ENCODE data around the gene ARHGAP25.

Gene ARHGAP25

DNA sequence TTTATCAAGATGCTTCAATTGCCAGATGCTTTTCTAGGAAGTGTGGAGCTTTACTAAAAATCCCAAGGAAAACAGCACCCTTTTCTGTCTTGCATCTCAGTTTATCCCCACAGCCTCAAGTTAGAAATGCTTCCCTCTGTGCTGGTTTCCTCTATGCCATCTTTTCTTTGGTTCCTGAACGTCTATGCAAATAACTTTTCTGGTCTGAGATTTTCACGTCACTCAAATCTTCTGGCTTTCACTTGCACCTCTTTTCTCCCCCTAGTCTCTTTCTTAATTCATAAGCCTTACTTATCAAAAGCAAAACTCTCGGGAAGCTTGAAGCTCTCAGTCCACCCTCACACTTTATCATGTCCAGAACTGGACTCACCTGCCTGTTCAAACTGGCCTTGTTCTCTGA is 33.9 kb downstream of the ARHGAP25 start:
- DNase-seq, result no peak

DNA sequence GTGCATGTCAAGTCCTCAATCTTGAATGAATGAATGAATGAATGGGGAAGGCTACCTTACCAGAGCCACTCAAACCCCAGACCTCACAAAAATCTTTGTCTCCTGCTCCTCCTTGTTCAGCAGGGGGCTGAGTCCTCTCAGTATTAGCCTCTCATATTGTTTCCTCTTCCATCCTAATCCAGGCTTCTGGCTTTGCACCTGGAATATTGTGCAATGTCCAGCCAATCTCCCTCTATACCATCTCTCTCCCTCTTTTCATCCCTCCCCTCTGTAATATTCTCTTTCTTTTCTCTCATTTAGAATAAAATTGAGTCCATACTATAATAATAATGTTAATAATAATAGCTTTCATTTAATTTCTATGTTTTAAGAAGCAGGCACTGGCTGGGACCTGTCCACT is 34.3 kb downstream of the ARHGAP25 start:
- DNase-seq, result no peak

DNA sequence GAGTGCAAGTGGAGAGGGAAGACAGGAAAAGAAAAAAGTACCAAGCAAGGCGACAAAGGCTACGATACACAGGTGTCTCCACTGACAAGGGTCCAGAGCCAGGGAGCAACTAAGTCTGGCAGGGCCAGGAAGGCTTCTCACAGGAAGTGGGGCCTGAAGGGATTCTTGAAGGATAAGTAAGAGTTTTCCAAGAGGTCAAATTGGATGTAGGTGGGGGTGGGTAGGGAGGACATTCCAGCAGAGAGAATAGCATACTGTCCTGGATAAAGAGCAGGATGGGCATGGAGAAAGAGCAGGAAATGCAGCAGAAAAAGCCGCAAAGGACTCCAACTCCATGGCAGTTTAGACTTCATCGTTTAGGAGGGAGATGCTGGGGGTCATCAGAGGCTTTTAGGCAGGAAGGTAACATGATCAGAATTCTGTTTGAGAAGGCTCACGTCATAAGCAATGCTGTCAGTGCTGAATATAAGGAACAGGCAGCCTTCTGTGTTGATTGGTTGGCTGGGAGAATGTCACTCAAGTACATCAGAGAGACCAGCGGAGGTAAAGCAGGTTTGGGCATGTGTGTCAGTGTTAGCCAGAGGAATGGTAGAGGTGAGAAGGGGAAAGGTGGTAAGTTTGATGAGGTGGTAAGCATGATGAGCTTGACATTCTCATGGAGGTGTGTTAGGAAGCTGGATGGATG is 35.1 kb downstream of the ARHGAP25 start:
- no peak for DNase-seq

DNA sequence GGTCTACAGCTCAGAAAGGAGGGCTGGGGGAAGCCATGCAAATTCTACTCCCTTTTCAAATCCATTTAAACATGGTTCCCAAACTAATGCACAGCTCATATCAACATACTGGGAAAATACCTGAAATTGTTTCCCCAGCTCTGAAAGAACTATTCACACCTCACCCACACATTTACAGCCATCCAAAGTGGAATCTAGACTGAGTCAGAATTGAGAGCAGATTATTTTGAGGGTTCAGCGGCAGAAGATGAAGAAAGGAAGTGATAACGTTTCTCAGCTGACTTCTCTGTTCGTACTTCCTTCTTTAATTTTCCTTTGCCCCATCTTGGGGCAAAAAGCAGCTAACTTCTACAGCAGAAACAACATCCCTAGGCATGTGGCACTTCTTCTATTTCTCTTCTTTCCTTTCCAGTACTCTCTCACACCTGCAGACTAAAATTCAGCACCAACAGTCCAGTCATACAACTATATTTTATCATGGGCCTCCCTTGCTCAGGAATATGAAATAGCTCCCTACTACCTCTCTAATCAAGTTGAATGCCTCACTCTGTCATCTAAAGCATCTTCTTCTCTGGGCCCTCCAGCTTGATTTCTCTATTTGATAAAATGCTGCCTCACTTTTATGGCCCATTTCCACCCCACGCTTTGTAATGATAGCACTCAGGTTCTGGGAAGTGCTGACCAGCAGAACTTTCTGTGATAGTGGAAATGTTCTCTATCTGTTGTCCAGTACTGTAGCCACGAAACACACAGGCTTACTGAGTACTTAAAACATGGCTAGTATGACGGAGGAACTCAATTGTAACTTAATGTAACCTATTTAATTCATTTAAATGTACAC is 35.9 kb downstream of the ARHGAP25 start:
- DNase-seq, result no peak

DNA sequence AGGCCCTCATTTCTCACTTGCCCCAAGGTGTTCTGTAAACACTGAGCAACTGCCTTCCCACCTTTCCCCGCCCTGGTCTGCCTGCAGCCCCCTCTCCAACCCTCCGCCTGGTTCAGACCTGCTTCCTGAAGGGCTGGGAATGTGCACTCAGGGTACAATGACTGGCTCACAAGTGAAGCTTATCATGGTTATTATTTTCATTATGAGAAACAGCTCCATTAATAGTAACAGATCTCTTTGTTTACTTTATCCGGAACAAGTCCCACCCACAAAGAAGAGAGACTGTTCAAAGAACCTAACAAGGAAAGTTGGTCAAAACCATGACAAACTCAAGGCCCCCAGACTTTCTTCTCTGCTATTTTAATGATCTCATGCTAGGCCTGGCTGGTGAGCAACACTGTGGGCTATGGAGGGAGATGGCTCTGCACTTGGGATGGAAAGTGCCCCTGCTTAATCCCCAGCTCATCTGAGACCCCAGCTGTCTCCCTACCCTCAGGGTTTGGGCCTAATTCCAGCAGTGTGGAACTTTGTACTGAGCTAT is 36.7 kb downstream of the ARHGAP25 start:
- DNase-seq, result no peak

DNA sequence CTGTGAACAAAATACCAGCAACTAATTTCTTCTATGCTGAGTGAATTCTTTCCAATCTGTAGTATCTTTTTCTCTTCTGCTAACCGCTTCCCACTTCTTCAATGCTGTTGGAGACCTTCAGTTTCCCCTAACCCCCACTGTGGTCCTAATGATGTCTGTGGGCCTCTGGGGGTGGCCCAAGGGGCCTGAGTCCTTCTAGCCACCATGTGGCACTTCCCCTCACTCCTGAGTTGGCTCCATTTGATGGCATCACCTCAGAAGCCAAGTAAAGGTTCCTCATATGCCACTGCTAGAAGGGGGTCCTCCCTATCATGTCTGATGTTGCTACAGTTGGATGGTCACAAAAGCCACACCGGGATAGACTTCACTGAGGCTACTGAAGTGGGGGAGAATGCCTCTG is 37.5 kb downstream of the ARHGAP25 start:
- no peak for DNase-seq

DNA sequence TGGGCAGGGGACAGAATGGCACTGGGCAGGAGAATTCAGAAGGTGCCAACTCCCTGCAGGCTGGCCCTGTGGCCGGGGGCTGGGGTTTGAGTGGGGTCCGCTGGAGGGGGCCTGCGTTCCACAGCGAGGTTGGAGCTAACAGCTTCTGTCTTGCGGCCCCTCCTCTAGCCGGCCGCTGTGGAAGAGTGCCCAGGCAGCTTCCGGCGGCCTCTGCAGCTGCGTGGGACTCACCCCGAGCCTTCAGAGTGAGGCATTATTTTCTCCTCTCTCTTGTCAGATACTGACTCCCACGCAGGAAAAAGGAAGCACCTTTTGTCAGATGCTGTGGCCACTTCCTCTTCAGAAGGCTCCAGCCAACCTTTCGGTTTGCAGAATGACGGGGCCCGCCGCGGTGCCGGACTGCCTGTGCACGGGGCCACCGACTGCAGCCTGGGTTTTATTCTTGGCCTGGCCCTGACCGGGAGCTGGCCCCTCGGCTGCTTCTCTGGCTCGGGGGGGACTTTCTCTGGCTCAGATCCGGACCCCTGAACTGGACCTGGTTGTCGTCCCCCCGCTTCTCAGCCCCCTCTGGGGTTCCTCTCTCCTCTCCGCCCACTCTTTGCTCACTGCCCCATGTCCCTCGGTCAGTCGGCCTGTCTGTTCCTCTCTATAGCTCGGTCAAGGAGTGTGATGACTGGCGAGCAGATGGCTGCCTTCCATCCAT is 40.1 kb downstream of the ARHGAP25 start:
- no peak for DNase-seq

DNA sequence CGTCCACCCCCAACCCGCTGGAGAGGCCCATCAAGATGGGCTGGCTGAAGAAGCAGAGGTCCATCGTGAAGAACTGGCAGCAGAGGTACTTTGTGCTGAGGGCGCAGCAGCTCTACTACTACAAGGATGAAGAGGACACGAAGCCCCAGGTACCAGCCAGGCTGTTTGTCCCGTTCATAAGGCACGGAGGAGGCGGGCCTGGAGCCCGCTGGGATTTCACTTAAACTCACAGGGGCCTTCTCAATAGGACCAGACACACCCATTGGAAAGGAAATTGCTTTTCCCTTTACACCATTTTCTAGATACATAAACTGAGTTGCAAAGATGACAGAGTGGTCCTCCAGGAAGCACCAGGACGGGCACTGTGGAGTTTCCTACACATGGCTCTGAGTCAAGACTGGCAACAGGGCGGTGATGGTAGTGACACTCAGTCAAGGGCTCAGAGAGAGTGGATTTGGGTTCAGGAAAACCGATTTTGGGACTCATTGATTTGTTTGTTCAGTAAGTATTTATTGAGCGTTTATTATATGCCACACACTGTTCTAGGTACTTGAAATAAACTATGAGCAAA is 40.7 kb downstream of the ARHGAP25 start:
- DNase-seq, result no peak

DNA sequence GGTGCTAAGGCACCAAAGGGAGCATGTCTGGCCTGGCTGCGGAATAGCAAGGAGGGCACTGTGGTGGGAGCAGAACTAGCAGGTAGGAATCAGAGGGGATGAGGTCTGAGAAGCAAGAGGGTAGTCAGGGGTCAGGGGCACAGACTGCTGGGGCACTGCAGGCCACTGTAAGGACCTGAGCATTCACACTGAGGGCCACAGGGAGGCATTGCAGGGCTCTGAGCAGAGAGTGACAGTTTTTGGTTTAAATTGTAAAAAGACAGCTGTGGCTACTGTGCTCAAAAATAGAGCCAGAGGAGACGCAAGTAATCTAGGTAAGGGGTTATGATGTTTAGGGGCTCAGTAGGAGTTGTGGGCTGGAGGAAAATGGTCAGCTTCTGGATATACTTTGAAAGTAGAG is 41.5 kb downstream of the ARHGAP25 start:
- no peak for DNase-seq

DNA sequence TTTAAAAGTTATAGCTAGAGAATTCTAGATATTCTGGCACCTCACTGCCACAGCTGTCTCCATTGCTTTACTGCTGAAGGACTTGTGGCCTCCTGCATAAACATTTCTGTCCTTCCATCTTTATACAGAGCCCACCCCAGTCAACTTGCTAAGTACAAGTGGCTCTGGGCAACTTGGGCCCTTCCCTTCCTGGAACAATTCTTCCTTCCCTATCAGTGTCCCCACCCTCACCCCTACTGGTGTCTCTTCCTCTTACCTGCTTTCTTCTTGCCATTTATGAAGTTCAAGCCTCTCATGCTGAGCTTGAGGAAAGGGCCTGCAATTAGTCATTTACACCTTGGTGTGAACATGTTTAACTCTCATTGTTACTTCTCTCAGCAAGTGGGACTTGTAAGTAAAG is 45.0 kb downstream of the ARHGAP25 start:
- DNase-seq, result no peak

DNA sequence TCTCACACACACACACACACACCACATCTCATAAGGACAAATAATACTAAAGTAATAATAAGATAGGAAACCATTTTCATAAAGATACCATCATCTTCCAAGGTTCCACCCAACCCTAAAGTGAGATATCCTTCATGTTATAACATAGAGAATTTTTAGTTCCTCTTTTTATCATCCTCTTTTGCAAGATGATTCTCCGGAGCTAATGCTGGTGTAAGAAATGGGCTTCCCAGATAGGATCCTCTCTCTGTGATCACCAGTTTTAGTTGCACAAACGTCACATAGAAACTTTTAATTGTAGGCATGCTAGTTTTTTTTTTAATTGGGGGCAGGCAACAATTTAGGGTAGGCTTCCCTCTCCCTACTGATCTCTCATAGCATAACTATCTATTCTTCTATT is 49.6 kb downstream of the ARHGAP25 start:
- no peak for DNase-seq

DNA sequence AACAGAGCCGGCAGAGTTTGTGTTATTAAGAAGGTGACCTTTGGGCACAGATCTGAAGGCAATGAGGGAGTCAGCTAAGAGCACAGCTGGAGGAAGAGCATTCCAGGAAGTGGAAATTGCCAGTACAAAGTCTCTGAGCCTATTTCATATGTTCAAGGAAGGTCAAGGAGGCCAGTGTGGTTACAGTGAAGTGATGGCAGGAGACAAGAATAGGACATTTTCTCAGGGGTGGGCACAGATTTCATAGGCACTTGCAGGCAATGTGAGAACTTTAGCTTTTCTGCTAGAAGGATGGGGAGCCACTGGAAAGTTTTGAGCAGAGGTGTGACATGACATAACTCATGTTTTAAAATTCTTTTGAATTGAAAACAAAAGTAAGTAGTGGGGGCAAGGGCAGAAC is 50.3 kb downstream of the ARHGAP25 start:
- no peak for DNase-seq

DNA sequence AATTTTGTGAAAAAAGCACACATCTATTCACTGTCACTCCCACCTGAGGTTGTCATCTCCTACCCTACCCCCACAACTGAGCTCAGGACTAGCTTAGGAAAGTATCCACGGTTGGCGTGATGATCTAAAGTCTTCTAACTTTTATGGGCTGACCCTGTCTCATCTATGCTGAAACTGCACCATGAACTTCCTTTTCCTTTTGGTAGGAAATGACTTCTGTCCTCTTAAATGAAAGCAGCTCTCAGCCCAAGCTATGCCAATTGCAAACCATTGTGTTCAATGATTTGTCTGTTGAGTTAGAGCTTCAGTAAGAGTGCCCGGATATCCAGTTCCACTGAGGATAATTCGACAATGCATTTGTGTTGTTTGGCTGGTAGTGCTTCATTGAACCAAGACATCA is 52.7 kb downstream of the ARHGAP25 start:
- no peak for DNase-seq

DNA sequence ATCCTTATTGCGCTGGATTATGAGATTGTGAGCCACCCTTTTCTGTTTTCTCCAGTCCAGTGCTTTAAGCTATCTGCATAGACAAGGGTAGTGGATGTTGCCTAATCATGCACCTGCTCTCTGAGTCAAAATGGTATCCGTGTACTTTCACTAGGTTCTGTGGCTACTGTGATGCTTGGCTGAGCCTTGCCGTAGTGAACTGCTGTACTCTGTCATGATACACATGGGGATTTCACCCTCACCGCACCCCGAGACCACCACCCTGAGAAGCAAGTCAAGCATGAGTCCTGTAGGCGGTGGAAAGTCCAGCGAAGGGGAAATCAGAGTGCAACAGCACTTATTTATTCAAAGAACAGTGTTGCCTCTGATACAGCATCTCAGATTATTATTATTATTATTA is 55.0 kb downstream of the ARHGAP25 start:
- no peak for DNase-seq

DNA sequence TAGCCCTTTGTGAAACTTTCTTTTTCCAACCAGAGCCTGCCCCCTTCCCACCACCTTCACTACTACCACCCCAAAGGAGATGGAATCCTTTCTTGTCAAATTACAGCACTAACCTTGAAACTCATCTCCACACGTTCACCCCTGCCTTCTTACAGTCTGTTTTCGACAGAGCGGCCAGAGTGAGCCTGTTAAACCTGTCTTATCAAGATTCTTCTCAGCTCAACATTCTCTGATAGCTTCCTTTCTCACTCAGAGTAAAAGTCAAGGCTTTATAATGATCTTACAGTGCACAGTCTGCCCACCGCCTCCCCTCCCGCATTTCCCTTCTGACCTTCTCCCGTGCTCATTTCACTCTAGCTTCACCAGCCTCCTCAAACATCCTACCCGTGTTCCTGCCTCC is 56.0 kb downstream of the ARHGAP25 start:
- DNase-seq, result no peak

DNA sequence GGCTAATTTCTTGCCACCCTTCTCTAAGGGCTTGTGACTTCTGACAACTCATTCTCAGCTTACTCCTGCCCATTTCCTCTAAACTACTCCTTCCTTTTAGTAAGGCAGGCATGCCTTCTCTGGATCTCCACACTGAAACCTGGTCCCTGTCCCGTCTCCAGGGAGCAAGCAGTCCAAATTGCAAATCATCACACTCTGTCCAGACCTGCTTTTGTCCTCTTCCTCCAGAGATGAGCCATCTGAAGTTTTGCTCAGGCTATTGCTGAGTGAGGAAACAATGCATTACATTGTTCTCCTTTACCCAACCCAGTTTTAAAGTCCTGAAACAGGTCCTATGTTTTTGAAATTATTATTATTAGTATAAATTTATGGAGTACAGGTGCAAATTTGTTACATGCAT is 57.3 kb downstream of the ARHGAP25 start:
- no peak for DNase-seq

DNA sequence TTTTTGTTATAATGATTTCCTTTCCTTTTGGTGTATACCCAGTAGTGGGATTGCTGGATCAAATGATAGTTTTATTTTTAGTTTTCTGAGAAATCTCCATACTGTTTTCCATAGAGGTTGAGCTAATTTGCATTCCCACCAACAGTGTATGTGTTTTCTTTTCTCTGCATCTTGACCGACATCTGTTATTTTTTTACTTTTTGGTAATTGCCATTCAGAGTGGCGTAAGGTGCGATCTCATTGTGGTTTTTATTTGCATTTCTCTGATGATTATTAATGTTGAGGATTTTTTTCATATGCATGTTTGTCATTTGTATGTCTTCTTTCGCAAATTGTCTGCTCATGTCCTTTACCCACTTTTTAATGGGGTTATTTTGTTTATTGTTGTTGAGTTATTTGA is 58.1 kb downstream of the ARHGAP25 start:
- no peak for DNase-seq

DNA sequence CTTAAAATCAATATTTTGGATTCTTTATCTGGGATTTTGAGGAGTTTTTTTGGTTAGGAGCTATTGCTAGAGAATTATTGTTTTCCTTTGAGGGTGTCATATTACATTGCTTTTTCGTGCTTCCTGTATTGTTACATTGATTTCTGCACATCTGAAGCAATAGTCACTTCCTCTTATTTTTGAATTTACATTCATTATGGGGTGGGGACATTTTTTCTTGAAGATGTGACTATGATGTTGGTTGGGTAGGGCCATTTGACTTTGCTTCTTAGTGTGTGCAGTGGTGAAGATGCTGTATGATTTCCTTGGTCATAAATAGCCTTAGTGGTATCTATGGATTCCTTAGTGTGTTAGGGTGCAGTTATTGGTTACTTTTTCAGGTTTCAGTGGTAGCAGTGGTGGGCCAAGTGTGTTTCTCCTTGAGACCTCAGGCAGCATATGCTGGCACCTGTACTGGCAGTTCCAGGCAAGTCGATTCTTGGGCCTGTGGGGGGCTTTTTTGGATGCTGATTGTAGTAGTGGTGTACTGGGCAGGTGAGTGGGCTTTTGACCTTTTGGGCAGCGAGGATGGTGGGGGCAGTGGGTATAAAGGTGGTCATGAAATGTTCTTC is 61.8 kb downstream of the ARHGAP25 start:
- DNase-seq, result no peak

DNA sequence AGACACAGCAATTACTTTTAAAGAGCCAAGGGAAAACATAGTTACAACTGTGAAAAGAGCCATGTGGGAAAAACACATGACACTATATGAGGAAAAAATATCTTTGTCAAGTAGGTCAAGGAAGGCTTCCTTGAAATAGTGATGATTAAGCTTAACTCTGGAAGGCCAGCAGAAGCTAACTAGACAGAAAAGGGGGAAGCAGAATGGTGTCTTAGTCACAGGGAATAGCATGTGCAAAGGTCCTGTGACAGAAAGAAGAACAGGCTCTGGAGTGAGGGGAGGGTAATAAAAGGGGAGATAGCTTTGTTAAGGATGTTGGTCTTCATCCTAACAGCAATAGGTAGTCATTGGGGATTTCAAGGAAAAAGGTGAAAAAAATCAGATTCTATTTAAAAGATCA is 64.0 kb downstream of the ARHGAP25 start:
- DNase-seq, result no peak

DNA sequence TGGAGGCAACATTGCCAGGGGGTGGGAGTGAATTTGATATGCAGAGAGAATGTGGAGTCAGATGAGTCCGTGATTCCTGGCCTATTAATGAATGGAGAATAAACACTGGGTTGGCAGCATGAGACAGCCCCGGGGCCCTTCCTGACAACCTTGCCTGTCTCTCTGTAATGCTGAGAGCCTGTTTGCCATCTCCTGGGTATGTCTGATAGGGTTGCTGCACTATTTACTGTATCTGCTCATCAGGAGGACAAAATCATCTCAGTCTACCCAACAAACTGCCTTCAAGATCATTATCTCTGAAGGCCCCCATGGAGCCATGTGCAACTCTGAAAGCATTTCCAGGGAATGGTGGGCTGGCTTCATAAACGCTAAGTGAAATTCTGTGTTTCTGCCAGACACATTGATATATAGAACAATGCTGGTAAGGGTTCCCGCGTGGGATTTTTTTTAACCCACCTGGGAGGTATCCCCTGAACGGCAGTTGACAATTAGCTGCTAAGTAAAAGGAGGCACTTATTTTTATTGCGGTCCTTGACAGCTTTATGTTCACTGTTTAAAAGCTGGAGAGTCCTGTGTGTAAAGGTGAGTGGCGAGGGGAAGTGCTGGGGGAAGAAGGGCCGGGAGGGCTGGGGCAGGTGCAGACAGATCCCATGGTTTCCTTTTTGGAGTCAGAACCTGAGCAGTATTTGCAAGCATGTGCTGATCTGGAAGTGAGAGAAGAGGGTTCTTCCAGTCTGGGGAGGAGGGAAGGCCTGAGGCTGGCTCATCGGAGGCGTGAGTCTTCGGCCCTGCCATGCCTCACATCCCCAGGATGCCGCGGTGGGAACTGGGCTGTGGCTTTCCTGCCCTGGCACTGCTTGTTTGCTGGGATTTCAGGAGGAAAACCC is 64.8 kb downstream of the ARHGAP25 start:
- DNase-seq, result peak; percentile 26

DNA sequence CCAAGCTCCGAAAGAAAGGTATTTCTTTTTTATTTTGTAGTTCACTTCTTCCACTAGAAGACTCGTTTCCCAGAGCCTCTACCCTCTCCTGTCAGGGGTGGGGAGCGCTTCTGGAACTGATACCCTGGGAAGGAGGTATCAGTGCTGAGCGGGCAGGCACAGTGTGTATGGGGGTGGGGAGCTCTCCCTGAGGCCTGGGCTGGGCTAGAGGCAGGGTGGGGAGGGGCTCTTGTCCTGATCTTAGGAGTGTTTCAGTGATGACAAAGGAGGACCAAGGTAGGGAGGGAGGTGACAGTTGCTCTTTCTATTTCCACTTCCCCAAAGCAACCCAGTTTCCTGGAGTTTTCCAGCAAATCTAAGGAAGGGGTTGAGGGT is 65.4 kb downstream of the ARHGAP25 start:
- DNase-seq, result no peak

DNA sequence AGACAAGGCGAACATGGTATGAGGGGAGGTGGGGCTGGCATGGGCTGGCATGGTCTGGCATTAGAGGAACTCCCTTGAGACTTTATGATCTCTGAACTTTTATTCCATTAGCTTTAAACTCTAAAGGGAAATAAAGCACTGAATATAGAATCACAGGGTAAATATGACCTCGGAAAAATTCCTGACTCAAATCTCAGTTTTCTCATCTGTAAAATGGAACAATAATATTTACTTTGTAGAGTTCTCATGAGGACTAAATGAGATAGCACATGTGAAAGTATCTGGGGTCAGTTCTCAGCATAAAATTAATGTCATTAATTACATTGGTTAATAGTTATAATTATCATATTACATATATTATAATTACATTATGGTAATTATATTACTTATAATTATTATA is 65.9 kb downstream of the ARHGAP25 start:
- DNase-seq, result no peak
